Dendritic cell treated with granulocyte-macrophage colony-stimulating factor and Interleukin-4, amounts not matched to agents 40 ng/mL and 50 ng/mL, for 4 days (primary cell): ENCODE measurements around the gene CORT.
"Not testable (repeated sequence)": the region's sequence is repeated elsewhere in the genome, so short reads cannot be mapped to it uniquely, and the experiment has no call there.

Experiments used
- H3K27ac Mint-ChIP-seq: one replicate; pipeline ENCODE4 v1.8.0; 2022; ENCODE audit warnings: mild to moderate bottlenecking, mixed read lengths
- H3K27me3 Mint-ChIP-seq: one replicate; pipeline ENCODE4 v1.8.0; 2022; ENCODE audit warnings: mild to moderate bottlenecking, mixed read lengths
- H3K36me3 Mint-ChIP-seq: one replicate; pipeline ENCODE4 v1.8.0; 2022; ENCODE audit warnings: low read depth, mixed read lengths
- H3K4me1 Mint-ChIP-seq: one replicate; pipeline ENCODE4 v1.8.0; 2022; ENCODE audit warnings: low read depth, mixed read lengths
- H3K4me3 Mint-ChIP-seq: one replicate; pipeline ENCODE4 v1.8.0; 2022; ENCODE audit warnings: mild to moderate bottlenecking, moderate library complexity, mixed read lengths
- H3K9me3 Mint-ChIP-seq: one replicate; pipeline ENCODE4 v1.8.0; 2022; ENCODE audit warnings: mixed read lengths
- intact Hi-C: fragments of 100-400 bp; cut with micrococcal nuclease; formaldehyde crosslinking; loops from one replicate; pipeline ENCODE4 v1.15.0; 2022

CORT gene

DNA sequence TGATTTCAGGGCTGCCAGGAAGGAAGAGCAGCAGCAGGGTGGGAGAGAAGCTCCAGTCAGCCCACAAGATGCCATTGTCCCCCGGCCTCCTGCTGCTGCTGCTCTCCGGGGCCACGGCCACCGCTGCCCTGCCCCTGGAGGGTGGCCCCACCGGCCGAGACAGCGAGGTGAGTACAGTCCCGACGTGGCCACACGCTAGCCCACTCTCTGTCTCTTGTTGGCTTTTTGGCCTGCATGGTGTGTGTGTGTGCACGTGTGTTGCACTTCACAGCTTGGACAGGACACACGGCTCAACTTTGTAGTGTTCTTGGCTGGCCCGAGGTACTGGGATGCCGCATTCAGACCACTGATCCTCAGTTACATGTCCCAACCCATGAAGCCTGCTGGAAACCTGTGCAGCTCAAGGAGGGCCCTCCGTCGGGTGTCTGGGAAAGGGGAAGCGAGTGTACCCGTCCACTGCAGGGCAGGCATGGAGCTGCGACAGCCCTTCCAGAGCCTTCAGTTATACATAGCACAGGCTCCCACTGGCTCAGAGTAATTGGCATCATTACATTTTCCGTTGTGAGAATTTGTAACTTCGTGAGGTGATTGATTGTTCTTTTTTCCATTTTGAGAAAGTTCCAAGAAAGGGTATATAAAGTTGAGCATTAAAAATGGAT is 454 bp downstream of the CORT start:
- Mint-ChIP-seq H3K27me3 (peaks cover 14% of the 10 kb centered on the region), H3K4me1 (no peaks in the 10 kb centered on the region), H3K4me3 (no peak overlapping the region), H3K36me3 (no peaks in the 10 kb centered on the region), H3K27ac (no peak overlapping the region), H3K9me3 (no peaks in the 10 kb centered on the region)
- intact Hi-C loops: no loop called here

GRCh38 chr1:10450836-10451235 is 1.0 kb downstream of the CORT start:
- Mint-ChIP-seq H3K9me3 (no peaks in the 10 kb centered on the region), H3K27me3 (peaks cover 14% of the 10 kb centered on the region), H3K4me3 (no peak overlapping the region), H3K36me3 (peaks cover under 1% of the 10 kb centered on the region), H3K27ac (no peak overlapping the region), H3K4me1 (no peaks in the 10 kb centered on the region)
- intact Hi-C loops: no loop called here

DNA sequence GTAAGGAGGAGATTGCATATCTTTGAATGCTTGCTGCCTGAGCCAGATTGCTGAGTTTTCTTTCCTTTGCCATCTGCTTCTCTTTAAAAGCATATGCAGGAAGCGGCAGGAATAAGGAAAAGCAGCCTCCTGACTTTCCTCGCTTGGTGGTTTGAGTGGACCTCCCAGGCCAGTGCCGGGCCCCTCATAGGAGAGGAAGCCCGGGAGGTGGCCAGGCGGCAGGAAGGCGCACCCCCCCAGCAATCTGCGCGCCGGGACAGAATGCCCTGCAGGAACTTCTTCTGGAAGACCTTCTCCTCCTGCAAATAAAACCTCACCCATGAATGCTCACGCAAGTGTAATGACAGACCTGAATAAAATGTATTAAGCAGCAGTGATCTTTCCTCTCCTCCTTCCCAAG is 1.5 kb downstream of the CORT start:
- Mint-ChIP-seq H3K4me3 (no peak overlapping the region), H3K27me3 (peaks cover 14% of the 10 kb centered on the region), H3K36me3 (peaks cover 5% of the 10 kb centered on the region), H3K27ac (no peak overlapping the region), H3K4me1 (no peaks in the 10 kb centered on the region), H3K9me3 (no peaks in the 10 kb centered on the region)
- intact Hi-C loops: no loop called here

DNA sequence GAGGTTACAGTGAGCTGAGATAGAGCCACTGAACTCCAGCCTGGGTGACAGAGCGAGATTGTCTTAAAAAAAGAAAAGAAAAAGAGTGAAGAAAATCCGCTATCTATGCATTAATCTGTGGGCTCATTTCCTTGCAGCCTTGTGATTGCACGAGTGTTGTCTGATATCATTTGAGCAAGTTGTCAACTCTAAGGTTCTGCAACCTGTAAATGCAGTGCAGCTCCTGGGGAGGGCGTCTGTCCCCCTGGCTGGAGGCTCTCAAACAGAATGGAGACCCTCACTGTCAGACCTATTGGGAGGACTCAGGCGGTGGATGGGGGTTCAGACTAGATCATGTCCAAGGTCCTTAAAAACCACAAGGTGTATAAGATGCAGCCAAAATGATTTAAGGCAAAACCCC is 6.2 kb downstream of the CORT start:
- Mint-ChIP-seq H3K36me3 (peaks cover 31% of the 10 kb centered on the region), H3K27me3 (peaks cover 8% of the 10 kb centered on the region), H3K4me3 (no peak overlapping the region), H3K27ac (no peak overlapping the region), H3K4me1 (no peaks in the 10 kb centered on the region), H3K9me3 (no peaks in the 10 kb centered on the region)
- intact Hi-C loops: no loop called here

DNA sequence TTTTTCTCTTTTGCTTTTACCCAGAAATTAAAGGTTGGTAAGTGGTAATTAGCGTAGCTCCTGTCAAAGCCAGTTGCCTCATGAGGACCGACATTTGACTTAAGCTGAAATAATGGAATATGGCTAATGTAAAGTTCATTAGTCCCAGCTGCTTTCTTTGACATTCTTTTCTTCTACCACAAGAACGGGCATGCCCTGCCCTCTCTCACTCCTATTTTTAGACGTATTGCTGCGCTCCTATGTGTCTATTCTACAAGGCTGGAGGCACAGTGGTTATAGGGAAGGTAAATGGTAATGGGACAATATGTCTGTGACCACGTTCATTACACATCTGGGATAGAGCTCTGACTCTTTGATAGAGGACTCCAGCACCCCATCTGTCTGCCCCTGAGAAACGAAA is 6.8 kb downstream of the CORT start:
- no peaks in the 10 kb centered on the region for H3K4me1 Mint-ChIP-seq
- peaks cover 37% of the 10 kb centered on the region for H3K36me3 Mint-ChIP-seq
- intact Hi-C loops: no loop called here
- H3K27me3 Mint-ChIP-seq: peaks cover 2% of the 10 kb centered on the region
- no peaks in the 10 kb centered on the region for H3K9me3 Mint-ChIP-seq
- no peak overlapping the region for H3K27ac Mint-ChIP-seq
- H3K4me3 Mint-ChIP-seq: no peak overlapping the region

- H3K4me1 Mint-ChIP-seq, H3K27me3 Mint-ChIP-seq, intact Hi-C loops, H3K4me3 Mint-ChIP-seq, H3K9me3 Mint-ChIP-seq, H3K27ac Mint-ChIP-seq: not testable (repeated sequence)
- H3K36me3 Mint-ChIP-seq: peaks cover 45% of the 10 kb centered on the region
Measured at GRCh38 chr1:10457462-10457861, 7.6 kb downstream of the CORT start.

DNA sequence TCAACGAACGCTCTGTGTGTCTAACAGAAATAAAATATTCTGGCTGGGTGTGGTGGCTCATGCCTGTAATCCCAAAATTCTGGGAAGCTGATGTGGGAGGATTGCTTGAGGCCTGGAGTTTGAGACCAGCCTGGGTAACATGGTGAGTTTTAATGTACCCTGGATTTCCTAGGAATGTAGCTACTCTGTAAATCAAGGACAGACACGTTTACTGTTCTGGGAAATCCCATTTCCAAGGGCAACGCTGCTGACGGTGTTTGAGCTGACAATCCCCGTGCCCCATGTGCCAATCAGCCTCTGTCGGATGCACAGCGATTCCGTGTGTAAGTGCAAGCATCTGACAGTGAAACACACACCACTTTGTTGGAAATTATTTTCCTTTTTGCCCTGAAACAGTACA is 8.0 kb downstream of the CORT start:
- Mint-ChIP-seq H3K4me1 (no peaks in the 10 kb centered on the region), H3K4me3 (no peak overlapping the region), H3K27ac (no peak overlapping the region), H3K27me3 (no peaks in the 10 kb centered on the region), H3K9me3 (no peaks in the 10 kb centered on the region), H3K36me3 (peaks cover 49% of the 10 kb centered on the region)
- intact Hi-C loops: no loop called here

DNA sequence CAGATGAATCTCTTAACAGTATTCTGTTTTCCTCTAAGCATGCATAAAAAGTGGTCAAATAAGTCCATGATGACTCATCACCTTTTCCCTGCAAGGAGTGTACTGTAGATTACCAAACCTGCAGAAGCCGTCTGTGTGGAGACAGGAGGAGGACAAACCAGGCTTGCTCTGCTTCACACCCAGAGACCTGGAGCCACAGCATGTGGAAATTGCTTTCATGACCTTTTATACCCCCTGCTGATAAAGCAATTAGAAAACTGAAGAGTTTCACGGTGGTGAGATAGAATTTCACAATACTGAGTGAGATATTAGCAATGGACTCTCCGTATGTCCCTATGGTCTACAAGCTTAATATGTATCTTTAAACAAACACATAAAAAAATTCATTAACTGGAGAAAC is 9.4 kb downstream of the CORT start:
- Mint-ChIP-seq H3K4me1 (no peaks in the 10 kb centered on the region), H3K27ac (no peak overlapping the region), H3K36me3 (peaks cover 62% of the 10 kb centered on the region), H3K9me3 (no peaks in the 10 kb centered on the region), H3K4me3 (no peak overlapping the region), H3K27me3 (no peaks in the 10 kb centered on the region)
- intact Hi-C loops: no loop called here

GRCh38 chr1:10467078-10467477 is 17.2 kb downstream of the CORT start:
- Mint-ChIP-seq H3K36me3 (peaks cover 74% of the 10 kb centered on the region), H3K9me3 (no peaks in the 10 kb centered on the region), H3K27me3 (no peaks in the 10 kb centered on the region), H3K4me3 (no peak overlapping the region), H3K27ac (no peak overlapping the region), H3K4me1 (peaks cover 11% of the 10 kb centered on the region)
- intact Hi-C loops: no loop called here

GRCh38 chr1:10470043-10470442 is 20.2 kb downstream of the CORT start:
- Mint-ChIP-seq H3K36me3 (peaks cover 50% of the 10 kb centered on the region), H3K27me3 (no peaks in the 10 kb centered on the region), H3K4me3 (no peak overlapping the region), H3K27ac (no peak overlapping the region), H3K4me1 (peaks cover 19% of the 10 kb centered on the region), H3K9me3 (no peaks in the 10 kb centered on the region)
- intact Hi-C loops: no loop called here

DNA sequence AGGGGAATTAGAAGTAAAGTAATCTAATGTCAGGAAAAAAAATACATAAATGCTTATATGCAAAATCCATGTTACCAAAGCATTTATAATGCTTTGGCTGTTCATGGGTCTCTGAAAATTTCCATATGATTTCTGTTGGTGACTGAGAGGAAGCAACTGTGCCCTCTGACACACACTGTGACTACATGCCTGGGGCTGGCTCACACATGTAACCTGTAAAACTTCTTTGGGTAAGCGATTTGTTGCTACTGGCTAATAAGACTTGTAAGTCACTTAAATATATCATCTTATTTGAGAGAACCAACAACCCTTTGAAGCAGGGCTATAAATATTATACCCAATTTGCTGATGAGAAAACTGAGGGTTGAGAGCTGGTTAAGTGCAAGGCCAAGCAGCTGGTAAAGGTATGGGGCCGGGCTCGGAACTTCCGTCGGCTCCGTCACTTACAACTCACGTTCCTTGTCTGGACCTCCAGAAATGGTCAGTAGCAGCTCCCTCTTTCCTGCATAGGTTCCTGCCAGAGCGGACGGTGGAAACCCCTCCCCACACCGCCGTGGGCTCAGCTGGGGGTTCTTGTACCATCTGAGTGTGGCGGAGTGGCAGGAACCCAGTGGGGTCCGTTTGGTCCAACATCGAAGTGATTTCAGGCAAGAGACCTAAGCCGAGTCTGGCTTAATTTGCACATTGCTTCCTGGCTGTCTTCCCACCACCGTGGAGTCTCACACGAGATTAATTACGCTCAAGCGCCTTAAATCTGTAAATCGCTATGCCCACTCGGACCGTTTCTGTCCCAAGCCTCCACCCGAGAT is 21.8 kb downstream of the CORT start:
- H3K4me3 Mint-ChIP-seq: peak overlapping the region; percentile 93
- H3K4me1 Mint-ChIP-seq: peaks cover 34% of the 10 kb centered on the region
- H3K27ac Mint-ChIP-seq: peak overlapping the region; percentile 89
- H3K9me3 Mint-ChIP-seq: no peaks in the 10 kb centered on the region
- H3K27me3 Mint-ChIP-seq: no peaks in the 10 kb centered on the region
- intact Hi-C loops: no loop called here
- H3K36me3 Mint-ChIP-seq: peaks cover 39% of the 10 kb centered on the region

DNA sequence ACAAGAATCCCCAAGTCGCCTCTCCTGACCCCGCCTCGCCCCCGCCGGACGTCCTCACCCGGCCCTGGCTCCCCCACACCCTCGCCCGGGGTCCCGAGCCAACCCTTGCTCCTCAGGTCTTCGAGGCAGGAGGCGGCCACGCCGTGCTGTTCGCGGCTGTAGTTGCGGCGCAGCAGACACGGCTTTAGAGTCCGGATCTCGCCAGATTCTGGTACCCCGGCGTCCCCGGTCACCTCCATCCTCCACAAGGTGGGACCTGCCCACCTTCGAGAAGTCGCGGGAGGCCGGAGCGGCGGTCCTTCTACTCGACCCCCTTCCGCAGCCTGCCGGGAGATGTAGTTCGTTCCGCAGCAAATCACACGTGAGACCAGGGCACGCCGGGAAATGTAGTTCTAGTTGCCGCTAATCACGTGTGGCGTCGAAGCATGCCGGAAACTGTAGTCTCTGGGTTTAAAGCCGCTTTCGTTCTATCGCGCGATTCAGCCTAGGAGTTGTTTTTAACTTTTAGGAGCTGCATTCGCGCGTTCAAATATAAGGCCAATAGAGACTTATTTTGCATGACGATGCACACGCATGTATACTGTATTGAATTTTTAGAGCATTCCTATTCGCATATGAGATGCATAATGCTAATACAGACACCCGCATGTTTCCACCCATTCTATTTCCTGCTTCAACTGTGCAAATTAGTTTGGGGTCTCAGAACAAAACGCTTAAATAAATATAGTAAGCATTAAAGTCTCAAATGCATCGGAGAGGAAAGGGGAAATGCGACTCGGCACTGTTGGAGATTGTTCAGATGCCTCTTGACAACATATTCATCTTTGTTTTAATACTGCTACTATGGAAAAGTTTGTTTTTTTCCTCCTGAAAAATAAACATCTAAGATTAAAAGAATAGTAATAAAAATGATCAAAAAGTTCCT is 22.7 kb downstream of the CORT start, which contains the start of gene DFFA:
Gene DFFA, minus strand, starts transcription at position 310 of the 925 bp plus-strand sequence. Its CDS starts 71 bp downstream, at position 239.
- peaks cover 34% of the 10 kb centered on the region for H3K4me1 Mint-ChIP-seq
- peak within 1 kb of the TSS; percentile 89 for H3K27ac Mint-ChIP-seq
- intact Hi-C loops: no loop called here
- no peaks in the 10 kb centered on the region for H3K9me3 Mint-ChIP-seq
- H3K36me3 Mint-ChIP-seq: peaks cover 31% of the 10 kb centered on the region
- peak within 1 kb of the TSS; percentile 93 for H3K4me3 Mint-ChIP-seq
- H3K27me3 Mint-ChIP-seq: no peaks in the 10 kb centered on the region

- Mint-ChIP-seq H3K27me3 (no peaks in the 10 kb centered on the region), H3K27ac (peak overlapping the region; percentile 89), H3K36me3 (peaks cover 24% of the 10 kb centered on the region), H3K4me3 (peak overlapping the region; percentile 6), H3K4me1 (peaks cover 34% of the 10 kb centered on the region), H3K9me3 (no peaks in the 10 kb centered on the region)
- intact Hi-C loops: no loop called here
Measured at GRCh38 chr1:10473145-10473765, 23.4 kb downstream of the CORT start.

GRCh38 chr1:10474309-10474612 is 24.4 kb downstream of the CORT start:
- peak overlapping the region; percentile 88 for H3K27ac Mint-ChIP-seq
- H3K4me3 Mint-ChIP-seq: peak overlapping the region; percentile 80
- H3K27me3 Mint-ChIP-seq, intact Hi-C loops, H3K9me3 Mint-ChIP-seq: not testable (repeated sequence)
- H3K36me3 Mint-ChIP-seq: peaks cover 18% of the 10 kb centered on the region
- H3K4me1 Mint-ChIP-seq: peaks cover 38% of the 10 kb centered on the region
